ENCODE data around the gene ACTRT2.

GRCh38 chr1:2981981-2982614 lies 39.2 kb upstream of the ACTRT2 start:
- TF ChIP-seq JUNB (IDR thresholded peaks at IDR 0.05; ENCODE audit: unreplicated experiment) (no peak), CTCF (conservative IDR thresholded peaks at IDR 0.05; ENCODE audit: low read depth in 2 of 2) (no peak), NANOG (IDR thresholded peaks at IDR 0.05; ENCODE audit: borderline replicate concordance) (no peak), ZNF114 (CRISPR knock-in tag; IDR thresholded peaks at IDR 0.05) (no peak), EZH2 (IDR thresholded peaks at IDR 0.05; ENCODE audit: low read depth, unreplicated experiment) (no peak), POLR2AphosphoS5 (IDR thresholded peaks at IDR 0.05; ENCODE audit: low read depth) (no peak), CREB1 (CRISPR knock-in tag; IDR thresholded peaks at IDR 0.05; ENCODE audit: low read depth) (no peak), STAT1 (IDR thresholded peaks at IDR 0.05; ENCODE audit: unreplicated experiment) (no peak), ETS1 (IDR thresholded peaks at IDR 0.05) (no peak), EZH2phosphoT487 (IDR thresholded peaks at IDR 0.05; ENCODE audit: unreplicated experiment) (no peak)

All from GM23338 (cell line).